Activated naive CD4-positive, alpha-beta T cell treated with anti-CD3 and anti-CD28 coated beads, Interleukin-2, amount 50 U/mL, for 72 hours (primary cell): ENCODE results near the gene PANK1. TPM values are rescaled to one million over a fixed set of nuclear protein-coding genes. Genes with fewer than 3 reads are reported as not detected.

ENCODE experiments used
- ATAC-seq, 2 donors: fragments of 150-1000 bp; cut with Tn5 transposase; 2 replicates each; pipeline ENCODE4 v1.10.0; 2021; ENCODE audit warnings: mild to moderate bottlenecking in 2 of 2, moderate library complexity in 2 of 2
- DNase-seq, 2 donors: peaks; one replicate each; pipeline ENCODE4 v3.0.0; 2021 to 2022; ENCODE audit warnings: low spot score in 2 of 2
- H3K27ac Mint-ChIP-seq, 2 donors: one replicate each; pipeline ENCODE4 v1.8.0; 2022; ENCODE audit warnings: mild to moderate bottlenecking in 2 of 2, mixed read lengths in 2 of 2
- H3K36me3 Mint-ChIP-seq, 2 donors: one replicate each; pipeline ENCODE4 v1.8.0; 2022; ENCODE audit warnings: mixed read lengths in 2 of 2
- H3K9me3 Mint-ChIP-seq, 2 donors: one replicate each; pipeline ENCODE4 v1.8.0; 2022; ENCODE audit warnings: mixed read lengths in 2 of 2
- total RNA-seq, 2 donors: library from RNA; stranded (reverse); gene quantifications; one replicate each; pipeline ENCODE4 v1.2.3, GENCODE V29; 2022

The PANK1 gene
- total RNA-seq, 2 donors from 2014 or later = 4.0 to 4.4 TPM

DNA sequence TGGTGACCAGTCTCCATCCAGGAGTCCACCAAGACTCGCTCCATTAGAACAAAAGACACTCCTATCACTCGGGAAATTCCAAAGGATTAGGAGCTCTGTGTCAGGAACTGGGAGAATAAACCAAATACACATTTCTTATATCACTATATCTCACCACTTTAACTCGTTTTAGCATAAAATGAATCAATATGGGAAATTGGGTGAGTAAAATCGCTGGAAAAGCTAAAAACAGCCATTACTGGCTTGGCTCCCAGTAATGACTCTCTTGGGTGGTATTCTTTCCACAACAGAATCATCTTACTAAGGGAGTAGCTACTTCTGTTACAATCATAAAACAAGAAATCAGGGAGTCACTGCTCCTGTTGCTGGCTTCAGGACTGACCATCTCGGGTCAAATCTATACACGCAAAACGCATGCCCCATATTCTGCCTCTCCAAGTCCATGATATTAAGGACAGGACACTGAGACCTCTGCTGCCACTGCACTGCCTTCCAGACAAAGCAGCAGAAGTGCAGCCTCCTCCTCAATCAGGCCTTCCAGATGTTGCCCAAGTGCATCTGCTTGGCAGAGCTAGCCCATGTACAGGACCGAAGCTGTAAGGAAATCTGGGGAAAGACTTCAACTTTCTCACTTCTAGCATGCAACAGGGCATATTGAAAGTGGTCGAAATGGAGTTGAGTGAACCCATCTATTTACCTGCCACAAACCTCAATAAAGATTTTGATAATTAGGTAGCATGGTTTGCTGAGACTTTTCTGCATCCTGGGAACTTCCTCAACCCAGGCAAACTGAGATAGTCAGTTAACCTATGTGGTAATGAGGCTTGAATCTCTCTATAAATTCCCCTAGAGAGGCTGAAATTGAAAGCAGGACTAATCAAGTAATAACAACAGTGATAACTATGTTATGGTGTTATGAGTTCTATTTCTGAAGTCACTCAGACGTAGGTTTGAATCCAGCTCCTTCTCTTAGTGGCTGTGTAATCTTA lies 14.4 kb upstream of the PANK1 start:
- DNase-seq (no peak), ATAC-seq (no peak)
- Mint-ChIP-seq H3K27ac (no peak overlapping the region), H3K9me3 (peaks cover 0 to 4% of the 10 kb centered on the region in 2 donors), H3K36me3 (no peaks in the 10 kb centered on the region)

DNA sequence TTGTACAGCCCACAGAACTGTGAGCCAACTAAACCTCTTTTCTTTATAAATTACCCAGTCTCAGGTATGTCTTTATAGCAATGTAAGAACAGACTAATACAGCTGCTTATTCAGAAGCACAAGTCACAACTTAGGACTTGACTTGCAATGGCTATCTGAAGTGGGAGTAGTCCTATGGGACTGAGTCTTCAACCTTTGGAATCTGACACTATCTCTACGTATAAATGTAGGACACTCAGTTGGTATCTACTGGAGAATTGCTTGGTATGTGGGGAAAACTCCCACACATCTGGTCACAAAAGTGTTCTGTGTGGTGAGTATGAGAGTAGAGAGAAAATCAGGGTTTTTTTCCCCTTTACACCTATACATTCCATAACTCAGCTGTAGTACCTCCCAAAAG lies 12.3 kb upstream of the PANK1 start:
- ATAC-seq (no peak), DNase-seq (no peak)
- peaks cover 0 to 4% of the 10 kb centered on the region in 2 donors for H3K9me3 Mint-ChIP-seq
- no peak overlapping the region for H3K27ac Mint-ChIP-seq
- H3K36me3 Mint-ChIP-seq = no peaks in the 10 kb centered on the region

DNA sequence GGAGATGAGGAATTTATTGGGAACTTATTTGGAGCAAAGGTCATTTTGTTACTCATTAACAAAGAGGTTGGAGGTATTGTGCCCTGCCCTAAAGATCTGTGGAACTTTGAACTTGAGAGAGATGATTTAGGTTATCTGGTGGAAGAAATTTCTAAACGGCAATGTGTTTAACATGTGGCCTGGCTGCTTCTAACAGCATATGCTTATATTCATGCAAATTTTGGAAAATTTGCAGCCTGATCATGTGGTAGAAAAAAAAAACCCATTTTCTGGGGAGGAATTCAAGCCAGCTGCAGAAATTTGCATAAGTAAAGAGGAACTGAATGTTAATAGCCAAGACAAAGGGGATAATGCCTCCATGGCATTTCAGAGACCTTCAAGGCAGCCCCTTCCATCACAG lies 10.7 kb upstream of the PANK1 start:
- peaks cover 0 to 4% of the 10 kb centered on the region in 2 donors for H3K9me3 Mint-ChIP-seq
- H3K27ac Mint-ChIP-seq = no peak overlapping the region
- no peak for ATAC-seq
- no peak for DNase-seq
- no peaks in the 10 kb centered on the region for H3K36me3 Mint-ChIP-seq

DNA sequence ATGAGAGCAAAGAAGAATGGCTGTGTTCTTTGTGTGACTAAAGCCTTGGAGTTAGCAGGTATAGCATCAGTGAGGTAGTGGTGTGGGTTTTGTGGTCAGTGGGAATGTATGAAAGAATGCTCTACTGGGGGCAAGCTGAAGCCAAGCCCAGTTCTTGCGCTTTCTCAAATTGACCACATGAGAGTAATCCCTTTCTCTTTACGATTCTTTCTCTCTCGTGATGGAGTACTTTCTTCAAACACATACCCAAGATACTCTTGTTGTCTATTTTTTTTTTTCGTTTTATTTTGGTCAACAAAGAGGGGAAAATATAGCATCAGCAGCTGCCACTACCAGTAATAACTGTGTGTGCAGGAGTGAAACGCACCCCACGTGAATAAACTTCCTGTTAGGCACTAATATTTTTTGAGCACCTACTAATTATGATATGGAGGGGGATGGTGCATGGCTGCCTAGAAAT lies 8.4 kb upstream of the PANK1 start:
- DNase-seq (no peak), ATAC-seq (no peak)
- H3K36me3 Mint-ChIP-seq = no peaks in the 10 kb centered on the region
- peaks cover 0 to 4% of the 10 kb centered on the region in 2 donors for H3K9me3 Mint-ChIP-seq
- H3K27ac Mint-ChIP-seq = no peak overlapping the region

DNA sequence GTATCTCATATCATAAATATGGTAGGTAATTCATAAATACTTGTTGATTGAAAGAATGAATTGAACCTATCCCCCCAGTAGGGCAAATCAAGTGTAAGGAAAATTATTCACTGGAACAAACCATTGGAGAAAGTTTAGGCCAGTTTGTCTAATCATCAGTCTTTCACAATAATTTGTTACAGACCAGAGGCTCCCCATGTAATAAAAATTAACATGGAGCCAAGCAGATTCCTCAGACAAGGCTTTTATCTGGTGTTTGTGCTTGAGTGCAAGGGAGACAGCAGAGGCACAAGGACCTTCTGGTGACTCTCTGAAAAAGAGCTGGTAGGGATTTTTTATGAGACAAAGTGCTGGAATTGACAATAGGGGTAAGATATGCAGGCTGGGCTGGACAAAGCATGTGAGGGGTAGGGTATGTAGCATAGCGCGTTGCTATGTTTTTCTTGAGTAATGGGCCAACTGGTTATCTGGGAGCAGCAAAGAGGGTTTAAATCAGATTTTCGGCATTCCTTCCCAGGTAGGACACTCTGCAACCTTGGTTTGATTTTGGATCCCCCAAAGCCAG lies 7.8 kb upstream of the PANK1 start:
- ATAC-seq (no peak), DNase-seq (no peak)
- Mint-ChIP-seq H3K36me3 (no peaks in the 10 kb centered on the region), H3K9me3 (peaks cover 0 to 4% of the 10 kb centered on the region in 2 donors), H3K27ac (no peak overlapping the region)

DNA sequence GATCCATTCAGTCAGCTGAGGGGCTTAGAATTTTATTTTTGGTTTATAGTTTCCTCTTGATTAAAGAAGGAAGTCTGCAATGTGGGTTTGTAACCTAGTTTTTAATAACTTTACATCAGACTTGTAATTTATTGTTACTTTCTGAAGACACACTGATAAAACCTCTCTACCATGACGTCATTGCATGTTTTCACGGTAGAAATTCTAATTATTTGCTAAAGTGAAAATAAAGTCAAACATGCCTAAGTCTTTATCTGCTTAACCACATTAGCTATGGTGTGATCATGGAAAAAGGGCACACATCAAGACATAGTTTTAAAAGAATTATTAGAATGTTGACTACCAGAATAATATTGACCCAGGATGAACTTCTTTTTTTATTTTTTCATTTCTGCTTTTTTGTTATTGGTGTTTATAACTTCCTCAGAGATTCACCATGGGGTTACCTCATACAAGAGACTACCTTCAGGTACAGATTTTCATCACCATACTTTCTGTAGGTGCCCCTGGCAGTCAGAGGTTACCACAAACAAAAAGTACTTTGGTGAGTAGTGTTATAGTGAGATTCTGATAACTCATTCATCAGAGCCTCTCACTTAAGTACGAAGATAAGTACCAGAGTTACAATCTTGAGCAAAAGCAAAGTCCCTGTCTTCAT lies 7.0 kb upstream of the PANK1 start:
- no peak for ATAC-seq
- H3K36me3 Mint-ChIP-seq = no peaks in the 10 kb centered on the region
- no peak for DNase-seq

DNA sequence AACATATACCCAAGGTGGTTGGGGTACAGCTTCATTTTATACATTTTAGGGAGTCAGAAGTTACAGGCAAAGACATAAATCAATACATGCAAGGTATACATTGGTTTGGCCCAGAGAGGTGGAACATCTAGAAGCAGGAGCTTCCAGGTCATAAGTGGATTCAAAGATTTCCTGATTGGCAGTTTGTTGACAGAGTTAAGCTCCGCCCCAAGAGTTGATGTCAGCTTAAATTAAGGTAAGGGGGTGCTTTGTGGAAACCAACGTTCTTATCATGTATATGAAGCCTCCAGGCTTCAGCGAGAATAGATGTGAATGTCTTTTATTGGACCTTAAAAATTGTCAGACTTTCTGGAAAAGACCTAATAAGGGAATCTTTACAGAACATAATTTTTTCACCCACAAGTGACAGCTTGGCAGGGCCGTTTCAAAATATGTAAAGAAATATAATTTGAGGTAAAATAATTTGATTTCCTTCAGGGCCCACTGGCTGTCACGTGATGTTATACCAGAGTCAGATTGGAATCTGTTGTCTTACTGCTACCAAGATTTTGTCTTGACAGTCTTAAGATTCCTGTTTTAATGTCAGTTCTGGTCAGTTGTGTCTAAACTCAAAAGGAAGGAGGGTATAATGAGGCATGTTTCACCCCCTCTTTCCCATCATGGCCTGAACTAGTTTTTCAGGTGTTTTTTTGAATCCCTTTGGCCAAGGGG lies 6.3 kb upstream of the PANK1 start:
- Mint-ChIP-seq H3K27ac (no peak overlapping the region), H3K36me3 (no peaks in the 10 kb centered on the region), H3K9me3 (peaks cover 0 to 4% of the 10 kb centered on the region in 2 donors)
- DNase-seq = no peak
- ATAC-seq = no peak

More for the DNA sequence above, 7.0 kb upstream of the PANK1 start:
- H3K27ac Mint-ChIP-seq = no peak overlapping the region
- H3K9me3 Mint-ChIP-seq = peaks cover 0 to 4% of the 10 kb centered on the region in 2 donors

DNA sequence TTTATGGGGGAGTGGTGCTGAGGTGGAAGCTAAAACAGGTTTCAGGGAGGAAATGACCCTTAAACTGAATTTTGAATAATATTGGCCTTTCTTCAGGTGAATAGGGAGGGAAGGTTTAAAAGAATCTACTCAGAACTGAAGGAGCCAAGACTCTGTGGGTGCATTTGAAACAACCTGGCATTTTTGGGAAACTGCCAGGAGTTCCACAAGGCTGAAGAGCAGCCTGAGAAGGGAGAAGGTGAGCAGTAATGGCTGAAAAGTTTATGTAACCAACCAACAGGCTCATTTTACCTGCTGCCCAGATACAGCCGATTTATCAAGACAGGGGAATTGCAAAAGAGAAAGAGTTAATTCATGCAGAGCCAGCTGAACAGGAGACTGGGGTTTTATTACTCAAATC lies 4.0 kb upstream of the PANK1 start:
- ATAC-seq = no peak
- Mint-ChIP-seq H3K36me3 (peaks cover 0 to 7% of the 10 kb centered on the region in 2 donors), H3K9me3 (no peaks in the 10 kb centered on the region), H3K27ac (no peak overlapping the region)
- no peak for DNase-seq

DNA sequence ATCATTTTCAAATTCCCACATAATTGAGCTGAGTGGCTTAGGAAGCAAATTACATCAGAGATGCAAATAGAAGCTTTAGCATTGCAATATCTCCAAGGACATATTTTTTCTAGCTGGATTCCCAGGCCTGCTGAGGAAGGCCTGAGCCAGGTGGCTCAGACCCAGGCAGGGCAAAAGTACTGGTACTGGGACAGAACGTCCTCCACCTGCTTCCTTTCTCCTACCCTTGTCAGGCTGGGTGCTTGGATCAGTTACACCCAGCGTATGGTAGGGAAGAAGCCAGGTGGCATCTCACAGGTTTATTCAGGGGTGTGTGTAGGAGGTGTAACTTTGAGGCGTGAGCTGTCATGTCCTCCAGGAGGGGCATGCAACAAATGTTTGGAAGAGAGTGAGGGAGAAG lies 3.0 kb upstream of the PANK1 start:
- Mint-ChIP-seq H3K36me3 (peaks cover 0 to 7% of the 10 kb centered on the region in 2 donors), H3K9me3 (no peaks in the 10 kb centered on the region), H3K27ac (no peak overlapping the region)
- DNase-seq (no peak), ATAC-seq (no peak)

DNA sequence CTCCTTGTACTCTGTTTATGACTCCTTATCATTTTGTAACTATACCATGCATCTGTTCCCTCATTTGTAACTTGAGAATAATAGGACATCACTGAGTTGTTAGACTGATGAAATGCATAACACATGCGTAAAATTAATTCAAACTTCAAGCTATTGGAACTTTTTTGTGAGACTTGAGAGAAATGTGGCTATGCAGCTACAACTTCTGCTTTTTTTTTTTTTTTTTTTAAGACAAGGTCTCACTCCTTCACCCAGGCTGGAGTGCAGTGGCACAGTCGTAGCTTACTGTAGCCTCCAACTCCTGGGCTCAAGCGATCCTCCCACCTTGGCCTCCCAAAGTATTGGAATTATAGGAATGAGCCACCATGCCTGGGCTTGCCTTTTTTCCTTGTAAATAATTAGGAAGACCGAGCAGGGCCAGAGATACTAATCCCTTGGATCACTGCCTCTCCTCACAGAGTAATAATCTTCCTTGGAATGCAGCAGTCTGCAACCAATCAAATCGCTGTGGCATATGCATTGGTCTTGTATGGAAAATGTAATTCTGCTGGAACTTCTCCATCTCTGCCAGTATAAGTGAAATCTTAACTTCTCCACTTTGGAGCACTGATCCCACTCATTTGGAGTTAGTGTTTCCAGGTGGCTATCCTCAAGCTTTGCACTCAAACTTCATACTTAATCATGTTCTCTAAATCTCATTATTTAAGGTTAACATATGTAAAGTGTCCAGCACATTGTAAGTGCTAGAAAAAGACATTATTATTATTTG lies 2.0 kb upstream of the PANK1 start:
- ATAC-seq (no peak), DNase-seq (no peak)
- peaks cover 0 to 7% of the 10 kb centered on the region in 2 donors for H3K36me3 Mint-ChIP-seq
- no peaks in the 10 kb centered on the region for H3K9me3 Mint-ChIP-seq
- no peak overlapping the region for H3K27ac Mint-ChIP-seq

DNA sequence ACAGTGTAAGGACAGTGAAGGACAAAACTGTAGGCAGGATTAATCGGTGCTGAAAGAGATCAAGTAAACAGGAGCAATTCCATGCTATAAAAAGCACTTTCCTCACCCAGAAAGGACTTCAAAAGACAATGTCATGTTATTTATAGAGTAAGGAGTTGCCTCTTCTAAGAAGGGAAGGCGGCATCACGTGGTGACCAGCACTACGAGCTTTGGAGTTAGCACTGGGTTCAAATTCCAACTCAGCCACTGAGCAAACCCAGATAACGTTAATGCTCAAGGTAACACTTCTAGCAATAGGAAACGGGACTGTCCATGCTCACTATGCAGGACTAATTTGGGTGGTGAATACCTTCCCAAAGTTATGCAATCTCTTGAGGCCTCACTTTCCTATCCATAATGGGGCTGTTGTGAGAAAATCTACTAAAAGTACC lies 715 bp upstream of the PANK1 start:
- peaks cover 0 to 7% of the 10 kb centered on the region in 2 donors for H3K36me3 Mint-ChIP-seq
- H3K9me3 Mint-ChIP-seq = no peaks in the 10 kb centered on the region
- DNase-seq (no peak), ATAC-seq (no peak)
- no peak overlapping the region for H3K27ac Mint-ChIP-seq

DNA sequence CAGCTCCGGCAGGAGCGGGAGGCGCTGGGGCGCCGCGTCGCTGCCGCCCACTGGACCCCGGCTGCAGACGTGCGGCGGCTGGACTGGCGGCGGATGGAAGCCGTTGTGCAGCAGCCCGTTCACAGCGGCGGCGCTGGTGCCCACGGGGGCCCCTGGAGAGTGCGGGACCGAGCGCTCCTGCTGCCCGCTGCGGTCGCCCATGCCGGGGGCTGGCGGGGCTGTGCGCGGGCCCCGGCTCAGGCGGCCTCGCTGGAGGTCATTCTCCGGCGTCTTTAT lies 413 bp downstream of the PANK1 start:
- Mint-ChIP-seq H3K36me3 (peaks cover 0 to 7% of the 10 kb centered on the region in 2 donors), H3K9me3 (no peaks in the 10 kb centered on the region), H3K27ac (no peak overlapping the region)
- ATAC-seq (peak; percentile 37 to 45), DNase-seq (no peak)

DNA sequence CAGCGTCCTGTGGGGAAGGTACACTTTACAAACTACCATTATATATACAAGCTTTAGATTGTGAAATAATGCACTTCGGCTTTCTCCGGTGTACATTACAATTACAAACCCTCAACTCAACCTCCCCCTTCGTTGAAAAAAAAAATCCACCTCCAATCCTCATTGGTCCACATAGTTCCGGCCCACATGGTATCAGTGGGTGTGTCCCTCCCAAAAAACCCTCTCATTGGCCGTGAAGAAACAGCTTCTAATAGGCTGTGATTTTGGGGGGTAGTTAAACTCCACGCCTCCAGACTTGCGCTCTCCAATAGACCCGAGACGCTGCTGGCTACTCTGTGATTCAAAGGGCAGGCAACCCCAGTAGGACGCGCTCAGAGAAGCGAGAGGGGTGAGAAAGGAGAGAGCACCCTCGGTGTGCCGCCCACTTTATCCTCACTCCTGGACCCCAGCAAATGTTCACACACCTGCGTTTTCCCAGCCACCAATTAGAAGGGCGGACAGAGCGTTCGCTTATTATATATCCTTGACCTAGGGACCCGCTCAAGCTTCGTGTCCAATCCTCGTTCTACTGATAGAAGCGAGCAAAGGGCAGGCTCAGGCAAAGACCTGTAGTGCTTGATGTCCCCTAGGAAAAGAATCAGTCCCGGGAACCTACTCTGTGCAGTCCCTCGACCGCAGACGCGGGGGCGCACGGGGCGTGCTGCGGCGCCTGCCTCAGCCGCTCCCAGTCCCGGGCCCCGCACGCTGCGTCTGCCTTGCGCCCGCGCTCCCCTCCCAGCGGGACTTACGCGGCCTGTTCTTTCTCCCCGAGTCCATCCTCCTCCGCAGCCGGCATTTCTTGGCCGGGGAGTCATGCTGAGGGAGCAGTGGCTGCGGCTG lies 991 bp downstream of the PANK1 start:
- peak; percentile 79 to 89 for ATAC-seq
- Mint-ChIP-seq H3K36me3 (peaks cover 0 to 7% of the 10 kb centered on the region in 2 donors), H3K9me3 (no peaks in the 10 kb centered on the region), H3K27ac (no peak overlapping the region)
- peak; percentile 74 to 78 for DNase-seq

DNA sequence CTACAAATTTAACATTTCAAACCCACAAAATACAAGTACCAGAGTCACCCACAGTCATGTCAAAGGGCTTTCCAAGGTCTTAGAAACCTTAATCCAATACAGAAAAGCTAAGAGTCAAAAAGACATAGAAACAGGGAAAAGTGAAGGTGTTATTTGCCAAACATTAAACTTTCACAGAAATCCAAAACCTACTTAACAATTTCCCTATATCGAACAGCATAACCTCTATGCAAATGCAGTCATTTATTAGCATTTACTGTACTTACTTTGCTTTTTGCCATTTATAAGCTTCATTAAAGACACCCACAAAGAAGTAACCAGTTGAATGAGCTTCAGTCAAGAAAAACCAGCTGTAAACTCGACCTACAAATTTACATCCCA lies 1.6 kb downstream of the PANK1 start:
- ATAC-seq (no peak), DNase-seq (no peak)
- no peaks in the 10 kb centered on the region for H3K9me3 Mint-ChIP-seq
- no peak overlapping the region for H3K27ac Mint-ChIP-seq
- peaks cover 0 to 7% of the 10 kb centered on the region in 2 donors for H3K36me3 Mint-ChIP-seq

DNA sequence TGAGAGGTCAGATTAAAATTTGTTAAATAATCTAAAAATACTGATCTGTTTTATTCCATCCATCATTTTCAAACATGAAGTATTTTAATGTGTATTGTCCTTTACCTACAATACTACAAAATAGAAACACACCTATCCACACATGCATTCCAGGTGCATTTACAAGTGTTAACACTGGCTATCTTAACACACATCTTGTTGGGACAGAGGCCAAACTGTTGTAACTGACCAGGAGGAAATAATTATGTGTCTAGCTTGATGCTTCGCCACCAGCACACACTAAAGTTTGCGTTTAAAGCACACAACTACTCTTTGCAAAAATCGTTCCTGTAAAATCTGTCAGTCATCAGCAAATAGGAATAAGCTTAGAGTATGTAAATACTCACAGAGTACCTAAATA lies 2.8 kb downstream of the PANK1 start:
- ATAC-seq = no peak
- Mint-ChIP-seq H3K36me3 (peaks cover 0 to 7% of the 10 kb centered on the region in 2 donors), H3K27ac (no peak overlapping the region), H3K9me3 (no peaks in the 10 kb centered on the region)
- no peak for DNase-seq
